ENCODE data around the gene THOC7.

THOC7 gene

GRCh38 chr3:63845215-63845614, 18.4 kb downstream of the THOC7 start:
- DNase-seq (ENCODE audit: low spot score) = no peak

GRCh38 chr3:63842127-63842526, 21.5 kb downstream of the THOC7 start:
- DNase-seq (ENCODE audit: low spot score) = no peak

GRCh38 chr3:63841704-63842103, 21.9 kb downstream of the THOC7 start:
- DNase-seq (ENCODE audit: low spot score) = no peak

- DNase-seq (ENCODE audit: low spot score) = no peak
Observed at GRCh38 chr3:63832395-63832794, 31.2 kb downstream of the THOC7 start.

- DNase-seq (ENCODE audit: low spot score) = no peak
Observed at GRCh38 chr3:63830526-63830925, 33.1 kb downstream of the THOC7 start.

- DNase-seq (ENCODE audit: low spot score) = no peak
Observed at GRCh38 chr3:63824309-63824708, 39.3 kb downstream of the THOC7 start.

GRCh38 chr3:63819151-63819398, 44.5 kb downstream of the THOC7 start, which contains the start of gene C3orf49:
C3orf49 (plus strand) TSS chr3:63819299; CDS start chr3:63819472, 173 bp downstream.
- DNase-seq (ENCODE audit: low spot score) = no peak

GRCh38 chr3:63818282-63819150, 45.1 kb downstream of the THOC7 start:
- peak; percentile 79 for DNase-seq (ENCODE audit: low spot score)

GRCh38 chr3:63817225-63817624, 46.4 kb downstream of the THOC7 start:
- DNase-seq (ENCODE audit: low spot score) = no peak

- no peak for DNase-seq (ENCODE audit: low spot score)
Observed at GRCh38 chr3:63814237-63814636, 49.4 kb downstream of the THOC7 start.

- no peak for DNase-seq (ENCODE audit: low spot score)
Observed at GRCh38 chr3:63809607-63810006, 54.0 kb downstream of the THOC7 start.

- no peak for DNase-seq (ENCODE audit: low spot score)
Observed at GRCh38 chr3:63808633-63809032, 55.0 kb downstream of the THOC7 start.

GRCh38 chr3:63807961-63808565, 55.5 kb downstream of the THOC7 start:
- no peak for DNase-seq (ENCODE audit: low spot score)

- no peak for DNase-seq (ENCODE audit: low spot score)
Observed at GRCh38 chr3:63803911-63804310, 59.7 kb downstream of the THOC7 start.

GRCh38 chr3:63800097-63800496, 63.5 kb downstream of the THOC7 start:
- DNase-seq (ENCODE audit: low spot score) = no peak

GRCh38 chr3:63798949-63799348, 64.7 kb downstream of the THOC7 start:
- DNase-seq (ENCODE audit: low spot score) = no peak

GRCh38 chr3:63798544-63798943, 65.1 kb downstream of the THOC7 start:
- no peak for DNase-seq (ENCODE audit: low spot score)

- DNase-seq (ENCODE audit: low spot score) = no peak
Observed at GRCh38 chr3:63795438-63795837, 68.2 kb downstream of the THOC7 start.

GRCh38 chr3:63791974-63792373, 71.6 kb downstream of the THOC7 start:
- DNase-seq (ENCODE audit: low spot score) = peak; percentile 31
